ENCODE data around the gene EIF6. TPM values are rescaled to one million over a fixed set of nuclear protein-coding genes. Genes with fewer than 3 reads are reported as not detected.

The EIF6 gene
- polyA plus RNA-seq (2012; ENCODE audit: low read depth, missing spikeins): 88.4 TPM

DNA sequence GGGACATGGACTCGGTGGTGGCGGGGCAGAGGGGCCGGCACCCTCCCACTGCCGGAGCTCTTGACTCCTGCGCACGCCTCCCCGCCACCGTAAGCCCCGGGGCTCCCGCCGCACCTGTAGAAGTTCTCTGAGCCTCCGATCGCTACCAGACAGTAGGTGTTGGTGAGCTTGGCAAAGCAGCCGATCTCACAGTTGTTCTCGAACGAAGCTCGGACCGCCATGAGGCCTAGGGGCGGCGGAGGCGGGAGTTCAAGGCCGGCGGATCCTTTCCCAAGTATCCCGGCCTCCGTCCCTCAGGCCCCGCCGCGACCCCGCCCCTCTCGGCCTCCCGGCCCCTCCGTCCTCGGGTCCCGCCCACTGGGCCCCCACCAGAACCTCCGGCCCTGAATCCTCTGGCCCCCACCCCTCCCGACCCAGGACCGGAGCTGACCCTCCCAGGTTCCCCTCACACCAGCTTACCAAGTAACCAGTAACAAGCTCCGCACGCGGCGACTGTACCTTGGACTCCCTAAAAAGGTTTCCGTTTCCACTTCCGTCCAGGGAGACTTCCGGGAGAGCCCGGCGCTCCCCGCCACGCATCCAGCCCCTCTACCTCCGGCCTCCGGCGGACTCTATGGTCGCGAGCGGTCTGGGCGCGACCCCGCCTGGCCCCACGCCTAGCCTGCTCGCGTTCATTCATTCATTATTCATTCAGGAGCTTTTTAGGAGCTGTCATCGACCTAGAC, at the start of gene EIF6:
Gene EIF6, minus strand, starts transcription at position 506 of the 725 bp plus-strand sequence. Its CDS starts 285 bp downstream, at position 221.
- peak; percentile 84 for TF ChIP-seq POLR2AphosphoS5 (IDR thresholded peaks at IDR 0.05; ENCODE audit: low read depth, low read length)
- TF ChIP-seq POLR2A (IDR thresholded peaks at IDR 0.05; ENCODE audit: low read depth, low read length): peak; percentile 85
- peak; percentile 60 for TF ChIP-seq SPI1 (IDR thresholded peaks at IDR 0.05; ENCODE audit: low read depth, low read length)
- no peak for TF ChIP-seq PAX5 (IDR thresholded peaks at IDR 0.05; ENCODE audit: insufficient read depth, low read length, severe bottlenecking)
- peak; percentile 34; the same call in 1 of the 2 replicates for TF ChIP-seq POU2F2 (IDR thresholded peaks at IDR 0.05; ENCODE audit: low read depth, low read length)
- TF ChIP-seq TAF1 (IDR thresholded peaks at IDR 0.05; ENCODE audit: low read depth, low read length): peak; percentile 79; the same call in 1 of the 2 replicates
- FAIRE-seq: peak; percentile 68
- peak; percentile 94 for DNase-seq (ENCODE audit: insufficient read length, low spot score)

DNA sequence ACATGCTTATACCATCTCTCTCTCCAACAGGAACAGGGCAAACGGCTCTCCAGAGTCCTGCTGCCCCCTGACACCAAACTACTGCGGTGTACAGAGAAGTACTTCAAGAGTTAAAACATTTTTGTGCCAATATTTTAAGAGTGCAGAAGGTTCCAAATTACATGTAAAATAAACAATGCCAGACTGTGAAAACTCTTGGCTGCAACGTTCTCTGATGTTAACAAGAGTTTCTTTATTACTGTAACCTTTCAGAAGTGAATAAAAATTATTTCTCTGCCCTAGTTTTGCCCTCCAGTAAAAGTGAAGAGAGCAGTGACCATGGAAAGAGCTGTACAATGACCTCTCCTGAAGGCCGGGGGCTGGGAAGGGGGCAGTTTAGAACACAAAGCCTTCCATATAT, 49.0 kb upstream of the EIF6 start:
- no peak for TF ChIP-seq PAX5 (IDR thresholded peaks at IDR 0.05; ENCODE audit: insufficient read depth, low read length, severe bottlenecking)
- TF ChIP-seq TAF1 (IDR thresholded peaks at IDR 0.05; ENCODE audit: low read depth, low read length): no peak
- TF ChIP-seq POLR2AphosphoS5 (IDR thresholded peaks at IDR 0.05; ENCODE audit: low read depth, low read length): no peak
- TF ChIP-seq POU2F2 (IDR thresholded peaks at IDR 0.05; ENCODE audit: low read depth, low read length): no peak
- TF ChIP-seq POLR2A (IDR thresholded peaks at IDR 0.05; ENCODE audit: low read depth, low read length): no peak
- no peak for TF ChIP-seq SPI1 (IDR thresholded peaks at IDR 0.05; ENCODE audit: low read depth, low read length)
- FAIRE-seq (no peak), DNase-seq (ENCODE audit: insufficient read length, low spot score) (no peak)

DNA sequence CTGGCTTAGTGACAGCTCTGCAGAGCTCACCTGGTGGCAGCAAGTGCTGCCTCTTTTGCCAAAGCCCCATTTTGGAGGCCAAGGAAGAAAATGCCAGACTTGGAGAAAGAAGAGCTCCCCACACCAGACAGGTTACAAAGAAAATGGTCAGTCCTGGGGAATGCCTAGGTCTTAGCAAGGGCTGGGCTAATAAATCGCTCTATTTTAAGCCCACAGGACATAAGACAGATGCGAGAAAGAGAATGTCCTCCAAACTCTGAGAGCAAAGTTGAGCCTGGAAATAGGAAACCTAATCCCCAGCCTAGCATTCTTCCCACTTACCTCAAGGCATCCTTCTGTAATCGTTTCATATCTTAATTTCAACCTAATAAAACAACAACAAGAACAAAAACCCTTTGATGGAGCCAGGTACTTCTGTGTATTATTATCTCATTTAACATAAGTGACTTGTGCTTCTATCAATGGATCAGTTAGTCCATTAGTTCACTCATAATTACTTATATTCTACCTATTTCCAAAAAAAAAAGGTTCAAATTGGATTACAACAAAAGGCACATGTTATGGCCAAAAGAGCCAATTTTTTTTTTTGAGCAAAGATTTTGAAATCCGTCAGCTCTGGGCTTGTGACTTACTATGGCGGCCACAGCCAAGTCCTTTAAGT, 48.1 kb upstream of the EIF6 start:
- FAIRE-seq (no peak), DNase-seq (ENCODE audit: insufficient read length, low spot score) (no peak)
- TF ChIP-seq PAX5 (IDR thresholded peaks at IDR 0.05; ENCODE audit: insufficient read depth, low read length, severe bottlenecking) (no peak), POLR2AphosphoS5 (IDR thresholded peaks at IDR 0.05; ENCODE audit: low read depth, low read length) (no peak), POLR2A (IDR thresholded peaks at IDR 0.05; ENCODE audit: low read depth, low read length) (no peak), TAF1 (IDR thresholded peaks at IDR 0.05; ENCODE audit: low read depth, low read length) (no peak), POU2F2 (IDR thresholded peaks at IDR 0.05; ENCODE audit: low read depth, low read length) (no peak), SPI1 (IDR thresholded peaks at IDR 0.05; ENCODE audit: low read depth, low read length) (no peak)

DNA sequence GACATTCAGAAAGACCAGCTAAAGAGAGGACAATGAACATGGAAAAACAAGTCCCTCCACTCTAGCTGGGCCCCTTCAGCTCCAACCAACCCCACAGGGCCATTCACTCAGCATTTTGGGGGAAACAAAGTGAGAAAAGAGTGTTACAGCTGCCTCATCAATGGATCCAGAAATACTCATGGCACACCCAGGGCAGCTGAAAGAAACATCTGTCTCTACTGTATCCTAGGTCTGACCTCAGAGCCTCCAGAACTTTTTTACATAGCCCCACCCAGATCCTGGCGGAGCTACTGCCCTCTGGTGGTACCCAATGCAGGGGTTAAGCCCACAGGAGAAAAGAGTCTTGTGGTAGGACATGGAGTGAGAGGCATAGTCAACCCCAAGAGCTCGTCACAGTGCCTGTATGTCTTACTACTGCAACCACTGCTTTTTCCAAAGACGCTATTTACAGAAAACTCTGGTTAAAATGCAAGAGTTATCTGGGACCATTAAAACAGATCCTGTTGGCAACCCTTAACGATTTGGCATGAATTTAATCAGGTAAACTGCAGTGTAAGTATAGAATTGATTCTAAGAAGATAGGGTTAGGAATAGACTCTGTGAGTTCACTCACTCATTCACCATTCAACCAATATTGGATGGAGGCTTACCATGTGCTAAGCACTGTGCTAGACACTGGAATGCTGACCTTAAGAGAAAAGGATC, 45.0 kb upstream of the EIF6 start:
- TF ChIP-seq POLR2AphosphoS5 (IDR thresholded peaks at IDR 0.05; ENCODE audit: low read depth, low read length) (no peak), POU2F2 (IDR thresholded peaks at IDR 0.05; ENCODE audit: low read depth, low read length) (no peak), SPI1 (IDR thresholded peaks at IDR 0.05; ENCODE audit: low read depth, low read length) (no peak), POLR2A (IDR thresholded peaks at IDR 0.05; ENCODE audit: low read depth, low read length) (no peak), TAF1 (IDR thresholded peaks at IDR 0.05; ENCODE audit: low read depth, low read length) (no peak), PAX5 (IDR thresholded peaks at IDR 0.05; ENCODE audit: insufficient read depth, low read length, severe bottlenecking) (no peak)
- no peak for FAIRE-seq
- DNase-seq (ENCODE audit: insufficient read length, low spot score): no peak

DNA sequence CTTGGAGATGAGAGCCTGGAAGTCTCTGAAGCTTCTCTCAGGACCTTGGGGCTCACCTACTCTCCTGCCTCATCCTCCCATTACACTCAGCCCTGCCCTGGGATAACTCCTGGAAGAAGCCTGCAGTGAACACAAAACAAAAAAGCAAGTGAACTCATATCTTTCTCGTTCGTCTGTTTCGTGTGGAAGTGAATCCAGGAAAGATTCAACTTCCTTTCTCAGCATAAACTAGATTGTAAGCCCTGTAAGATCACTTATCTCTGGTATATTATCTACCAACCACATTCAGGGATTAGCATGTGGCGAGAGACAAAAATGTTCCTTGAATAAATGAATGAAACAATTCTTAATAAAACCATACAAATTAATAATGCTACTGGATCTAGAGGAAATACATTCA, 44.1 kb upstream of the EIF6 start:
- no peak for DNase-seq (ENCODE audit: insufficient read length, low spot score)
- TF ChIP-seq POLR2AphosphoS5 (IDR thresholded peaks at IDR 0.05; ENCODE audit: low read depth, low read length) (no peak), POLR2A (IDR thresholded peaks at IDR 0.05; ENCODE audit: low read depth, low read length) (no peak), POU2F2 (IDR thresholded peaks at IDR 0.05; ENCODE audit: low read depth, low read length) (no peak), SPI1 (IDR thresholded peaks at IDR 0.05; ENCODE audit: low read depth, low read length) (no peak), PAX5 (IDR thresholded peaks at IDR 0.05; ENCODE audit: insufficient read depth, low read length, severe bottlenecking) (no peak), TAF1 (IDR thresholded peaks at IDR 0.05; ENCODE audit: low read depth, low read length) (no peak)
- no peak for FAIRE-seq

DNA sequence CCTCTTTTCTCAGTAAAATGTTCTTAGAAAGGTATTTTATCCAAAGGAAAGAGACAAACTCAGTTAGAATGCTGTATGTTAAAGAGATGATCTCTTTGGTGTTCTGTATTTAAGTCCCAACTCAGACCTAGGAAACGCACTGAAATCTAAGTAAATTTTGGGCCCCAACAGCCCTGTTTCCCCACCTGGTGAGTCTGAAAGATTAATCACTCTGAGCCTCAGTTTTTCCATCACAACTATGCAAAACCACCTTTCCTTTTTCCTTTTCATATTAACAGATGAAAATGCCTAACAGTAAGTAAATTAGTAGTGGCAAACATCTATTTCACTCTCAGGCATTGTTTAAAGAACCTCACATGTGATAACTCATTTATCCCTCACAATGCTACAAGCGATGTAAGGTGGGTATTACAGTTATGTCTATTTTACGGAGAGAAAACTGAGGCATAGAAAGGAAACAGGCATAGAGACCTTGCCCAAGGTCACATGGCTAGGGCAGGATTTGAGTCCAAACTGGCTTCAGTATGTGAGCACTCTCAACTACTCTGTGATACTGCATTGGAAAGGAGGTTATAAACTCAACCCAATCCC, 43.6 kb upstream of the EIF6 start:
- DNase-seq (ENCODE audit: insufficient read length, low spot score): no peak
- no peak for TF ChIP-seq SPI1 (IDR thresholded peaks at IDR 0.05; ENCODE audit: low read depth, low read length)
- no peak for TF ChIP-seq PAX5 (IDR thresholded peaks at IDR 0.05; ENCODE audit: insufficient read depth, low read length, severe bottlenecking)
- TF ChIP-seq POLR2A (IDR thresholded peaks at IDR 0.05; ENCODE audit: low read depth, low read length): no peak
- TF ChIP-seq POU2F2 (IDR thresholded peaks at IDR 0.05; ENCODE audit: low read depth, low read length): no peak
- no peak for TF ChIP-seq POLR2AphosphoS5 (IDR thresholded peaks at IDR 0.05; ENCODE audit: low read depth, low read length)
- no peak for TF ChIP-seq TAF1 (IDR thresholded peaks at IDR 0.05; ENCODE audit: low read depth, low read length)
- no peak for FAIRE-seq

DNA sequence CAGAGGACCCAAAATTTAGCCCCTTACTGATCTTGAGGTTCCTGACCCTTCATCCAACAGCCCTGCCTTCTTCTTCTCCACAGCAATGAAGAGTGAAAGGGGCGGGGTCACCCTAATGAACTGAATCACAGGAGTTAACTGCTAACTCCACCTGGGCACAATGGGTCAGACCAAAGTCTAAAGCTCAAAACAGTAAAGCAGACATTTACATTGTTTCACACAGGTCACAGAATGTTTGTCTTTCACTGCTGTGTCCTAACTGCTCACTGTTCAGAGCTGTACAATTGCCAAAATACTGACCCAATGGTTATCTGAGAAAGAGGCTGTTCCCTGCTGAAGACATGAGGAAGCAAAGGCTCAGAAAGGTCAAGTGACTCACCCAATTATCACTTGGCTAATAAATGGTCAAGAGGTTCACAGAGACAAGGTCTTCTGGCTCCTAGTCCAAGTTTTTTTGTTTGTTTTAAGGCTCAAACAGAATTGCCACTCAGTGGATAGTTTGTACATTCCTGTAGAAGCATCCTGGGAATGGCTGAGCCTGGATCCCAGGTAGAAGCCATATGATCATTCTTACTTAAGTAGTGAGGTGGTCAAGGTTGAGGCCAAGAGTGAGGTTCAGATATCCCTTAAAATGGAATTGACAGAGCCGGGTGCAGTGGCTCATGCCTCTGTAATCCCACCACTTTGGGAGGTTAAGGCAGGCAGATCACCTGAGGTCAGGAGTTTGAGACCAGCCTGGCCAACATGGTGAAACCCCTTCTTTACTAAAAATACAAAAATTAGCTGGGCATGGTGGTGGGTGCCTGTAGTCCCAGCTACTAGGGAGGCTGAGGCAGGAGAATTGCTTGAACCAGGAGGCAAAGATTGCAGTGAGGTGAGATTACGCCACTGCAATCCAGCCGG, 42.8 kb upstream of the EIF6 start:
- TF ChIP-seq POU2F2 (IDR thresholded peaks at IDR 0.05; ENCODE audit: low read depth, low read length): no peak
- TF ChIP-seq TAF1 (IDR thresholded peaks at IDR 0.05; ENCODE audit: low read depth, low read length): no peak
- TF ChIP-seq POLR2A (IDR thresholded peaks at IDR 0.05; ENCODE audit: low read depth, low read length): no peak
- TF ChIP-seq SPI1 (IDR thresholded peaks at IDR 0.05; ENCODE audit: low read depth, low read length): no peak
- no peak for TF ChIP-seq PAX5 (IDR thresholded peaks at IDR 0.05; ENCODE audit: insufficient read depth, low read length, severe bottlenecking)
- TF ChIP-seq POLR2AphosphoS5 (IDR thresholded peaks at IDR 0.05; ENCODE audit: low read depth, low read length): no peak
- no peak for DNase-seq (ENCODE audit: insufficient read length, low spot score)
- FAIRE-seq: no peak

DNA sequence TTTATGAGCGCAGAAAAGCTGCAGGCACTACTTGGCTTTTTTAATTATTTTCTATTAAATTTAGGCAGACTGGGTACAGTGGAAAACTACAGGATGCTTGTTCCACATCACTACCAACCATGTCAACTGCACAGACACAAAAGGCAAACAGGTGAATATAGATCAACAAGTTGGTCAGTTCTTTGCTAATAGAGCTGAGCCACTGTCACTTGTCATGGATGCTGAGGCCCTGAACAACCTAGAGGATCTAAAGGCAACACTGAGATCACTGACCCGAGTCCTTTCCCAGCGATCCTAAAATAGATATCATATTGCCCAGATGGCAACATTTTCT, 42.1 kb upstream of the EIF6 start:
- no peak for TF ChIP-seq POU2F2 (IDR thresholded peaks at IDR 0.05; ENCODE audit: low read depth, low read length)
- TF ChIP-seq TAF1 (IDR thresholded peaks at IDR 0.05; ENCODE audit: low read depth, low read length): no peak
- no peak for TF ChIP-seq SPI1 (IDR thresholded peaks at IDR 0.05; ENCODE audit: low read depth, low read length)
- TF ChIP-seq POLR2AphosphoS5 (IDR thresholded peaks at IDR 0.05; ENCODE audit: low read depth, low read length): no peak
- no peak for TF ChIP-seq POLR2A (IDR thresholded peaks at IDR 0.05; ENCODE audit: low read depth, low read length)
- TF ChIP-seq PAX5 (IDR thresholded peaks at IDR 0.05; ENCODE audit: insufficient read depth, low read length, severe bottlenecking): no peak
- FAIRE-seq (no peak), DNase-seq (ENCODE audit: insufficient read length, low spot score) (no peak)

All from GM12891 (cell line).